GM18517 (cell line): ENCODE measurements around the gene UGT1A4.
"Not testable (repeated sequence)": the region's sequence is repeated elsewhere in the genome, so short reads cannot be mapped to it uniquely, and the experiment has no call there.

Experiments
- ATAC-seq: cut with Tn5 transposase; IDR thresholded peaks from one replicate; pipeline ENCODE4 v1.9.1; 2021; ENCODE audit warnings: mild to moderate bottlenecking, moderate library complexity; ENCODE audit not compliant: unreplicated experiment

Gene UGT1A4

DNA sequence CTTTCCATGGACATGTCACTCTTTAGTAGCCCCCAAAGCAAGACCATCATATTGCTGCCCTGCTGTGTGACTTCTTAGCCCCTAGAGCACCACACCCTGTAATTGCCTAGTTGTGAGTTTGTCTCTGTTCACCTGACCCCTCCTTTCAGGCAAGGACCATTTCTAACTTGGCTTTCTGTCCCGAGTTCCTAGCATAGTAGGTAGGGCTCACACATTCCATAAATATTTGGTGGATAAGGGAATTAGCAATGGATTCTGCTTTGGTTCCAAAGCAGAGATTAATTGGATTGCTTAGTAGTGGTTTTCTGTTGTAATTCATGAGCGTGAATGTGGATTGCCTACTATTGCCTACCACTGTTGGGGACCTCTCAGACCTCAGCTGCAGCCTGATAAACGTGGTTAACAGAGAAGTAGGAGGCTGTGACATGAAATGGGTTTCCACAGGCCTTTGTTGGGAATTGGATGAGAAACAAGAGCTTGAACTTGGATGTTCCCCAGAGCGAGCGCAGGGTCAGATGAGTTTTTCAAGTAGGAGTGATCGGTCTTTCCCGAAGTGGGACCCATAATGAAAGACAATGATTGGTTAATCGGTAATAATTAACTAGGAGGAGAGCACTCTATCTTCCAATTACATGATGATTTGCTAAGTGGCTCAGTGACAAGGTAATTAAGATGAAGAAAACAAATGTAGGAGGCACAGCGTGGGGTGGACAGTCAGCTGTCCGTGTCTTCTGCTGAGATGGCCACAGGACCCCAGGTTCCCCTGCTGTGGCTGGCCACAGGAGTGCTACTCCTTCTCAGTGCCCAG is 28.1 kb downstream of the UGT1A4 start:
- ATAC-seq = no peak

DNA sequence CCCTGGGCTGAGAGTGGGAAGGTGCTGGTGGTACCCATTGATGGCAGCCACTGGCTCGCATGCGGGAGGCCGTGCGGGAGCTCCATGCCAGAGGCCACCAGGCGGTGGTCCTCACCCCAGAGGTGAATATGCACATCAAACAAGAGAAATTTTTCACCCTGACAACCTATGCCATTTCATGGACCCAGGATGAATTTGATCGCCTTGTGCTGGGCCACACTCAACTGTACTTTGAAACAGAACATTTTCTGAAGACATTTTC is 28.7 kb downstream of the UGT1A4 start:
- no peak for ATAC-seq

DNA sequence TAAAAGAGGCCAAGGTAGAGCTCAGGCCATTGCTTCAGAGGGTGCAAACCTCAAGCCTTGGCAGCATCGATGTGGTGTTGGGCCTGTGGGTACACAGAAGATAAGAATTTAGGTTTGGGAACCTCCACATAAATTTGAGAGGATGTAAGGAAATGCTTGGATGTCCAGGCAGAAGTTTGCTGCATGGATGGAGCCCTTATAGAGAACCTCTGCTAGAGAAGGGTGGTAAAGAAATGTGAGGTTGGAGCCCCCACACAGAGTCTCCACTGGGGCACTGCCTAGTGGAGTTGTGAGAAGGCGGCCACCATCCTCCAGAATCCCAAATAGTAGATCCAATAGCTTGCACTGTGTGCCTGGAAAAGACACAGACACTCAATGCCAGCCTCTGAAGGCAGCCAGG is 32.2 kb downstream of the UGT1A4 start:
- ATAC-seq = not testable (repeated sequence)

DNA sequence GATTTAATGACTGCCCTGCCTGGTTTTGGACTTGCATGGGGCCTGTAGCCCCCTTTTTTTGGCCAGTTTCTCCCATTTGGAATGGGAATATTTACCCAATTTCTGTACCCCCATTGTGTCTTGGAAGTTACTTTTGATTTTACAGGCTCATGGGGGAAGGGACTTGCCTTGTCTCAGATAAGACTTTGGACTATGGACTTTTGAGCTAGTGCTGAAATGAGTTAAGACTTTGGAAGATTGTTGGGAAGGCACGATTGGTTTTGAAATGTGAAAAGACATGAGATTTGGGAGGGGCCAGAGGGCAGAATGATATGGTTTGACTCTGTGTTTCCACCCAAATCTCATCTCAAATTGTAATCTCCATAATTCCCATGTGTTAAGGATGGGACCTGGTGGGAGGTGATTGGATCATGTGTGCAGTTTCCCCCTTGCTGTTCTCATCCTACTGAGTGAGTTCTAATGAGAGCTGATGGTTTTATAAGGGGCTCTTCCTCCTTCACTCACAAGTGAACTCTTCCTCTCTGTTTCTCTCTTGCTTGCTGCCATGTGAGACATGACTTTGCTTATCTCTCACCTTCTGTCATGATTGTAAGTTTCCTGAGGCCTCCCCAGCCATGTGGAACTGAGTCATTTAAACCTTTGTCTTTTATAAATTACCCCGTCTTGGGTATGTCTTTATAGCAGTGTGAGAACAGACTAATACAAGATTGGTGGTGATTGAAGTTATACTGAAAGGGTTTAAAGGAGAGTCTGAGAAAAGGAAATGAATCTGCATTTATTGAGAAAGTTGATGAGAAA is 32.9 kb downstream of the UGT1A4 start:
- ATAC-seq = not testable (repeated sequence)

DNA sequence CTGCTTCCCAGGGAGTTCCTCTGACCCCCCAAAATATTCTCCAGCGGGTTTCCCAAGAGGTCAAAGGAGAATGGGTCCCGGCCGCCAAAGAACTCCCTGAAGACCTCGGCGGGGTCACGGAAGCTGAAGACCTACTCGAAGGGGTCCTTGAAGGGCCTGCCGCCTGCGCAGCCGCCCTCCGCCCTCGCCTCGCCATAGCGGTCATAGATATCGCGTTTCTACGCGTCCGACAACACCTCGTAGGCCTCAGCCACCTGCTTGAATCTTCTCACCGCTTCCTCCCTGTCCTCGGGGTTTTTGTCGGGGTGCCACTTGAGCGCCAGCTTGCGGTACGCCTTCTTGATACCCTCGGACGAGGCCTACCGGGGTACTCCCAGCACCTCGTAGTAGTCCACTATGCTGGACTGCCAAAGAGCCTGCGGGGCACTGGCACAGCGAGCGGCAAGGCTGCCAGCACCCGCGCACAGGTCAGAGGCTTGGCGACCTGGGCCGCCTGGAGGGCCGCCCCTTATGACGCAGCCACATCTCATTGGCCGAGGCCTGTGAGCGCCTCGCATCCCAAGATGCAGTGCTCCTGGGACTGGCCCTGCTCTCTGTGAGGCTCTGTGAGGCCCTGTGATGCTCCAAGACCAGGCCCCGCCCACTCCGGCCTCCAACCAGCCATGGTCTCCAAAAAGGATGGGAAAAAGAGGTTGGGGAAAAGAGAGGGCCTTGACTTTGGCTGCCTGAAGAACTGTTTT is 36.5 kb downstream of the UGT1A4 start:
- no peak for ATAC-seq

DNA sequence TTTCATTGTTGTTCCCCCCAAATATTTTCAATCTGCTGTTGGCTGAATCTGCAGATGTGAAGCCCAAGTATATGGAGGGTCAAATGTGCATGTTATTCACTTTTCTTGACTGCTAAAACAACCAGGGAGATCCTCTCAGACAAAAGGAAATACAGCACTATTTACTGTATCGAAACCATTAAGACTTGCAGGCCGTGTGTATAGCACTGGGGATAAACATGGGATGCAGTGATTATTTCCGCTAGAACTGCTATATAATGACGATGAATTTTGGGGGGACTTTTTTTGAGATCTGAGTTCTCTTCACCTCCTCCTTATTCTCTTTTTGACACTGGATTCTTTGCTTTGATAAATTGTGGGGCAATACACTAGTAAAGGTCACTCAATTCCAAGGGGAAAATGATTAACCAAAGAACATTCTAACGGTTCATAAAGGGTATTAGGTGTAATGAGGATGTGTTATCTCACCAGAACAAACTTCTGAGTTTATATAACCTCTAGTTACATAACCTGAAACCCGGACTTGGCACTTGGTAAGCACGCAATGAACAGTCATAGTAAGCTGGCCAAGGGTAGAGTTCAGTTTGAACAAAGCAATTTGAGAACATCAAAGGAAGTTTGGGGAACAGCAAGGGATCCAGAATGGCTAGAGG is 38.0 kb downstream of the UGT1A4 start:
- ATAC-seq = no peak

DNA sequence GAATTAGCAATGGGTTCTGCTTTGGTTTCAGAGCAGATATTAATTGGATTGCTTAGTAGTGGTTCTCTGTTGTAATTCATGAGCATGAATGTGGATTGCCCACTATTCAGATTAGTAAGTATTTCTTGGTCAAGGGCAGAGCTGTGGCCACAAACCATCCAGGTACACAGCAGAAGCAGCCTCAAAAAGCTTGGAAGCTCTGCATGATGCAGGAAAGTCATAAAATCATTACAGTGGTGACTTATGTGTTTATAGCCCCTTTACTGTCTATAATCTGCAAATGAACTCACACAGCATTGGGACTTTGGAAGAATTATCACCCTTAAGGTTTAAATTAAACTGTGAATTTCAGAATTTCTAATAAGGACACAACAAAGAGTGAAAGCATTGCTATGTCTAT is 39.6 kb downstream of the UGT1A4 start:
- ATAC-seq = no peak

DNA sequence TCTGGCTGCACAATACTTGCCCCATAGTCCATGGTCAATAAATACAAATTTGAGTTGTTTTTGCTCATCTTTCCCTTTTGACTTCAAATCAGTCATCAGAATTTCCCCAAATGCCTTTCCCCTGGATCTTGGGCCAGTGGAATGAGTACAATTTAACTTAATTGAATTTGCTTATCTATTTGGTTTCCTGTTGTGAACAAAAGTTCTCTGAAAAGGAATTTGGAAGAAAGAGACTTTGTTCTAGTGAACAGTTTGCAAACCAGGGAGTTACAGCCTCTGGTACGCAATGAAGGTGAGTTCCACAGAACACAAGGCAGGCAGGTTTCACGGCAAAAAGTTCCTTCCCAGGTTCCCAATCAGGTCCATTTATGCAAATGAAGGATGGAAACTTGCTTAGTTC is 40.3 kb downstream of the UGT1A4 start:
- no peak for ATAC-seq

DNA sequence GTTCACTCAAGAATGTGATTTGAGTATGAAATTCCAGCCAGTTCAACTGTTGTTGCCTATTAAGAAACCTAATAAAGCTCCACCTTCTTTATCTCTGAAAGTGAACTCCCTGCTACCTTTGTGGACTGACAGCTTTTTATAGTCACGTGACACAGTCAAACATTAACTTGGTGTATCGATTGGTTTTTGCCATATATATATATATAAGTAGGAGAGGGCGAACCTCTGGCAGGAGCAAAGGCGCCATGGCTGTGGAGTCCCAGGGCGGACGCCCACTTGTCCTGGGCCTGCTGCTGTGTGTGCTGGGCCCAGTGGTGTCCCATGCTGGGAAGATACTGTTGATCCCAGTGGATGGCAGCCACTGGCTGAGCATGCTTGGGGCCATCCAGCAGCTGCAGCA is 41.5 kb downstream of the UGT1A4 start, which contains the start of gene UGT1A1:
TSS of gene UGT1A1 (plus strand) at position 228 of the 400 bp plus-strand sequence. CDS start at position 246, 18 bp downstream.
- ATAC-seq = no peak

DNA sequence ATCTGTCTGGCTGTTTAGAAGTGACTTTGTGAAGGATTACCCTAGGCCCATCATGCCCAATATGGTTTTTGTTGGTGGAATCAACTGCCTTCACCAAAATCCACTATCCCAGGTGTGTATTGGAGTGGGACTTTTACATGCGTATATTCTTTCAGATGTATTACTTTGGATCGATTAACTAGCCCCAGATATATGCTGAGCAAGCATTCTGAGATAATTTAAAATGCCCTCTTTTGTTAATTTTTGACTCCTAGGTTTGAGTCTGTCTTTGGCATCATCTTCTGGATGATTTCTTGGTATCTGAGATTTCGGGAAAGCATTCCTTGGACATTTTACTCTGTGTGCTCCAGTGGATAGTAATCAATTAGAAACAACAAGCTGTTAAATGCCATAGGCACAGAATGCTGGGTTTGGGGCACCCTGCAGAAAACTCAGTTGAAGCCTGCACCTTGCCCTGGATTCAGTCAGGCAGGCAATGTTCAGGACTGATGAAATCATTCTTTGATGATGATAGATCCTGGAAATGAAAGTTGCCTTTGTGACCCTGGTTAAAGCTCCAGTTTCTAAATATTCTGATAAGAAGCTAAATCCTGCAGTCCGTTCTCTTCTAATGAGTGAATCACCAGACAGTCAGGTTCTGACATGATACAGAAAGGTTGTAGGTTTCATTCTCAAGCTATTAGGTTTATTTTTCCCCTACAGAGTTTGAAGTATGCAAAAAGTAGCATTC is 42.7 kb downstream of the UGT1A4 start:
- no peak for ATAC-seq

DNA sequence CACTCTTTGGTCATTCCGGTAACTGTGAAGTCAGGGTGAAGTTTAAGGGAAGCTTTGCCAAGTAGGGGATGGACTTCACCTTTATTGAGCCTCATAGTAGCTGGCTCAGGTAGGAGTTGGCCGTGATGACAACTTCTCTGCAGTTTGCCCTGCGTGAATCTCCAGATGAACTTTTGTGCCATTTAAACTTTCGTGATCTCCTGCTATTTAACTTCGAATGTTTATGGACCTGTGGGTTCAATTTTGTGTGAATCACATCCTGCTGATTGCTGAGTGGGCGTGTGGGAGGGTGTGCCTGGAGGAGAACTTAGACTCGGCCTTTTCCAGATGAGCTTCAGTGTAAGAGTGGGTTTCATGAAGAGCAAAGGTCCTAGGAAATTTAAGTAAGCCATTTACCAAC is 45.7 kb downstream of the UGT1A4 start:
- no peak for ATAC-seq

DNA sequence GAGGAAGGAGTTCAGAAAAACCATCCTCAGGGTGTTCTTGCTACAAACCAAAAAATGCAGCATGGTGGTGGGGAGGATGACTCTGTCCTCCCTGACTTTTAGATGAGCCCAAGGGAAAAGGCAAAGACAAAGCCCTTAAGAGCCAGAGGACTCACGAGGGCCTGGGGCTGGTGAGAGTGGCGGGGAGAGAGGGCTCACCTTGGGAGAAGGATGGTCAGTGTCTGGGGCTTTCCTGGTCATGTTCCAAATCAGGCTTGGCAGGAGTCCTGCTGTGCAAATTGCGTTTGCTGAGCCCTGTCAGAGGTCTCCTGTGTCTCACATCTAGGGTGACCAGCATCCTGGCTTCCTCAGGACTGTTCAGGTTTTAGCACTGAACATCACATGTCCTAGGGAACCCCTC is 46.2 kb downstream of the UGT1A4 start:
- ATAC-seq = no peak

DNA sequence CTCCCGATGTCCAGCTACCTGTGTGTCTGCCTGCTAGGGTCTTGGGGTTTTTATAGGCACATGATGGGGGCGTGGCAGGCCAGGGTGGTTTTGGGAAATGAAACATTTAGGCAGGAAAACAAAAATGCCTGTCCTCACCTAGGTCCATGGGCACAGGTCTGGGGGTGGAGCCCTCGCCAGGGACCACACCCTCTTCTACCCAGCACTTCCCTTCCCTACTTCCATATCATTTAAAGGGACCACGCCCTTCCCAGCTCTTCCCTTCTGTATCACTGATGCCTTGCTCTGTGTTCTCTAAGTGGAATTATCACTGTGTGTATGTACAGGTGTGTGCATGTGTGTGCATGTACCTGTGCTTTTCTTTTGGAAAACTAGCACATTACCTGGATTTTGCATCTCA is 47.9 kb downstream of the UGT1A4 start:
- ATAC-seq = no peak

DNA sequence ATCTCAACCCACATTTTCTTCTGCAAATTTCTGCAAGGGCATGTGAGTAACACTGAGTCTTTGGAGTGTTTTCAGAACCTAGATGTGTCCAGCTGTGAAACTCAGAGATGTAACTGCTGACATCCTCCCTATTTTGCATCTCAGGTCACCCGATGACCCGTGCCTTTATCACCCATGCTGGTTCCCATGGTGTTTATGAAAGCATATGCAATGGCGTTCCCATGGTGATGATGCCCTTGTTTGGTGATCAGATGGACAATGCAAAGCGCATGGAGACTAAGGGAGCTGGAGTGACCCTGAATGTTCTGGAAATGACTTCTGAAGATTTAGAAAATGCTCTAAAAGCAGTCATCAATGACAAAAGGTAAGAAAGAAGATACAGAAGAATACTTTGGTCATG is 49.5 kb downstream of the UGT1A4 start:
- ATAC-seq = no peak

DNA sequence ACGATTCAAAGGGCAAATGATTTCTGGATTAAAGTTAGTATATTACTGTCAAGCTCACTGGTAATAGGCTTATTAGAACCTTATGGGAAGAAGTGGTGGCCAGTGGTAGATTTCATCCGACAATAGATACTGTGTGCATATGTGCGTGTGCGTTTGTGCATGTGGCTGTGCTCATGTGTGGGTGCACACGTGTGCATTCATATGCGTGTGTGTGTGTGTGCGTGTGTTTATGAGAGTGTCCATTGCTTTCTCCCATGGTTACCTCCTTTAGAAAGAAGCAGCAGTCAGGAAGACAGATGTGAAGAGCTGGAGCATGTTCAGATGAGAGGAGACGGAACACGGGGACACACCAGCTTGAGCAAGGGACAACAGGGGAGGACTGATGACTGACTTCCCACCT is 50.7 kb downstream of the UGT1A4 start:
- no peak for ATAC-seq

DNA sequence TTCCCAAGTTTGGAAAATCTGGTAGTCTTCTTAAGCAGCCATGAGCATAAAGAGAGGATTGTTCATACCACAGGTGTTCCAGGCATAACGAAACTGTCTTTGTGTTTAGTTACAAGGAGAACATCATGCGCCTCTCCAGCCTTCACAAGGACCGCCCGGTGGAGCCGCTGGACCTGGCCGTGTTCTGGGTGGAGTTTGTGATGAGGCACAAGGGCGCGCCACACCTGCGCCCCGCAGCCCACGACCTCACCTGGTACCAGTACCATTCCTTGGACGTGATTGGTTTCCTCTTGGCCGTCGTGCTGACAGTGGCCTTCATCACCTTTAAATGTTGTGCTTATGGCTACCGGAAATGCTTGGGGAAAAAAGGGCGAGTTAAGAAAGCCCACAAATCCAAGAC is 53.6 kb downstream of the UGT1A4 start:
- ATAC-seq = no peak

DNA sequence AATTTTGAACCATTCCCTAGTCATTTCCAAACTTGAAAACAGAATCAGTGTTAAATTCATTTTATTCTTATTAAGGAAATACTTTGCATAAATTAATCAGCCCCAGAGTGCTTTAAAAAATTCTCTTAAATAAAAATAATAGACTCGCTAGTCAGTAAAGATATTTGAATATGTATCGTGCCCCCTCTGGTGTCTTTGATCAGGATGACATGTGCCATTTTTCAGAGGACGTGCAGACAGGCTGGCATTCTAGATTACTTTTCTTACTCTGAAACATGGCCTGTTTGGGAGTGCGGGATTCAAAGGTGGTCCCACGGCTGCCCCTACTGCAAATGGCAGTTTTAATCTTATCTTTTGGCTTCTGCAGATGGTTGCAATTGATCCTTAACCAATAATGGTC is 54.0 kb downstream of the UGT1A4 start:
- ATAC-seq = no peak

DNA sequence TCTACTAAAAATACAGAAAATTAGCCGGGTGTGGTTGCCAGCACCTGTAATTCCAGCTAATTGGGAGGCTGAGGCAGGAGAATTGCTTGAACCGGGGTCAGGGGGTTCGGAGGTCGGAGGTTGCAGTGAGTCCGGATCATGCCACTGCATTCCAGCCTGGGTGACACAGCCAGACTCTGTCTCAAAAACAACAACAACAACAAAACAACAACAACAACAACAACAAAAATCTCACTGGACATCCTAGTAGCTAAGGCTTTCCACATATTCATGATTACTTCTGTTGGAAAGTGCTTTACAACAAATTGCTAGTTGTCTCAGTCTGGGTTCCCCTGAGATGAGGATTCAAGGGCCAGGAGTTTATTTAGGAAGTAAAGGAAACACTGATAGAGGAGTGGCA is 55.3 kb downstream of the UGT1A4 start:
- no peak for ATAC-seq

DNA sequence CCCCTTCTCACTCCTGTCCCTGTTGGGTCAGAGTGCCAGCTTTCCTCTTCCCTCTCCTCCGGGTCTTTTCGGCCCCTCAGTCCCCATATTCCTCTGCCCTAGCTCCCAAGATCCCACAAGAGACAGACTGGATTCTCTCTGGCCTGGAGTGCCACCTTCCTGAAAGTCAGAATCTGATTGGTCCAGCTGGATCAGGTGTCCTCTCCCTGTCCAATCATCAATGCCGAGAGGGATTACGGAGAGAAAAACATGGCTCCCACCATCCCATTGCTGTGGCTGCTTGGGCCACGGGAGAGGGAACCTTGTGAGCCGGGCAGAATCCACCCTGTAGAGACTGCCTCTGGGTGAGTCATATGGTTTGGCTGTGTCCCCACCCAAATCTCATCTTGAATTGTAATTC is 56.9 kb downstream of the UGT1A4 start:
- no peak for ATAC-seq

DNA sequence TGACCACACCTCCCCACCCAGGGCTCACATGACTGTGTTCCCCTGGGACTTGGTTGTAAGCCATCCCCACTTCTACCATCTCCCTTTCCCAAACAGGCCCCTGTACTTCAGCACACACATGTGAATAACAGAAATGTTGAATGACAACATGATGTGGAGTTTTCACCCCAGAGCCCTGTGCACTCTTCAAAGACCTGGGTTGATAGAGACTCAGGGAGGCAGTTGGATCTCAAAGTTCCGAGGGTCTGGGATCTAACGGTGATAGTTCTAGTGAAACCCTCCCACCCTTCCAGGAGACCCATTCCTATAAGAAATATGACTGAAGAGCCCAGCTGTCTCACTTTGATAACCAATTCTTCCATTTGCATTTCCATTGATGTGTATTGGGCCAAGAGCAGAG is 59.5 kb downstream of the UGT1A4 start, which contains the start of gene MROH2A:
TSS of gene MROH2A (plus strand) at position 301 of the 400 bp plus-strand sequence. CDS start 1,029 bp downstream, outside the sequence.
- ATAC-seq = no peak
